Muscle of leg (tissue), 11 donors: ENCODE data around the gene DBP. TPM values are rescaled to one million over a fixed set of nuclear protein-coding genes. Genes with fewer than 3 reads are reported as not detected.
"Not testable (repeated sequence)": the region's sequence is repeated elsewhere in the genome, so short reads cannot be mapped to it uniquely, and the experiment has no call there.

ENCODE experiments used
- DNase-seq: peaks from one replicate; pipeline ENCODE4 v3.0.0; 2013
- H3K27ac ChIP-seq: one replicate; pipeline ENCODE4 v1.5.1; 2013; ENCODE audit warnings: mild to moderate bottlenecking, low read length, control low read depth
- H3K27me3 ChIP-seq: one replicate; pipeline ENCODE4 v1.6.1; 2013; ENCODE audit warnings: low read length; ENCODE audit not compliant: control insufficient read depth, insufficient read depth
- H3K36me3 ChIP-seq: one replicate; pipeline ENCODE4 v1.6.1; 2013; ENCODE audit warnings: low read length; ENCODE audit not compliant: control insufficient read depth, insufficient read depth
- H3K4me1 ChIP-seq: one replicate; pipeline ENCODE4 v1.6.1; 2013; ENCODE audit warnings: low read length; ENCODE audit not compliant: control insufficient read depth, insufficient read depth
- H3K4me3 ChIP-seq: one replicate; pipeline ENCODE4 v1.5.1; 2013; ENCODE audit warnings: low read length, control low read depth
- H3K9me3 ChIP-seq: replicated peaks from 2 replicates; pipeline ENCODE4 v1.6.1; 2013; ENCODE audit warnings: low read depth, low read length; ENCODE audit not compliant: control insufficient read depth
- WGBS: methylation state at CpG from one replicate; pipeline ENCODE4 v1.1.5; 2013; ENCODE audit warnings: missing lambda C conversion rate; ENCODE audit not compliant: insufficient coverage; 5-methylcytosine and 5-hydroxymethylcytosine counted together
- polyA plus RNA-seq, 8 donors: library from polyadenylated mRNA; unstranded; fragments of 120-200 nt; gene quantifications; one replicate each; pipeline versions ENCODE4 v1.2.1 to v1.2.3, GENCODE V29; 2013; ENCODE audit warnings: inconsistent platforms in 1 of 8, low replicate concordance in 1 of 8; ENCODE audit not compliant: insufficient read length in 8 of 8, insufficient read depth in 1 of 8
- total RNA-seq: library from RNA; stranded (reverse); fragments of 120-200 nt; gene quantifications from one replicate; pipeline ENCODE4 v1.2.4, GENCODE V29; 2013

DBP gene
- total and polyA plus RNA-seq, 9 donors = 3.0 to 10.8 (median 6.6) TPM

GRCh38 chr19:48634424-48635262, 2.5 kb downstream of the DBP start:
- H3K4me1 ChIP-seq = peaks cover 72% of the 10 kb centered on the region
- H3K27ac ChIP-seq = peak overlapping the region; percentile 89
- 7% methylated on average over 27 of the region's 37 CpGs for WGBS
- H3K36me3 ChIP-seq = peaks cover 15% of the 10 kb centered on the region
- H3K4me3 ChIP-seq = no peak overlapping the region
- H3K27me3 ChIP-seq = no peaks in the 10 kb centered on the region
- DNase-seq = peak; percentile 97
- H3K9me3 ChIP-seq = no peaks in the 10 kb centered on the region

- Histone ChIP-seq H3K4me3 (no peak overlapping the region), H3K4me1 (peaks cover 74% of the 10 kb centered on the region), H3K27ac (peak overlapping the region; percentile 72), H3K27me3 (no peaks in the 10 kb centered on the region), H3K36me3 (peaks cover 15% of the 10 kb centered on the region), H3K9me3 (no peaks in the 10 kb centered on the region)
- no peak for DNase-seq
- 63% methylated on average over 4 of the region's 7 CpGs for WGBS
Measured at GRCh38 chr19:48634036-48634342, 3.2 kb downstream of the DBP start.

GRCh38 chr19:48633148-48634035, 3.8 kb downstream of the DBP start:
- Histone ChIP-seq H3K27me3 (no peaks in the 10 kb centered on the region), H3K27ac (no peak overlapping the region), H3K4me3 (no peak overlapping the region), H3K4me1 (peaks cover 68% of the 10 kb centered on the region), H3K36me3 (peaks cover 15% of the 10 kb centered on the region), H3K9me3 (no peaks in the 10 kb centered on the region)
- DNase-seq = peak; percentile 50
- 70% methylated on average over 9 of the region's 22 CpGs for WGBS

GRCh38 chr19:48632692-48633147, 4.5 kb downstream of the DBP start:
- peak; percentile 33 for DNase-seq
- Histone ChIP-seq H3K27ac (no peak overlapping the region), H3K36me3 (peaks cover 15% of the 10 kb centered on the region), H3K4me3 (no peak overlapping the region), H3K9me3 (no peaks in the 10 kb centered on the region), H3K27me3 (no peaks in the 10 kb centered on the region), H3K4me1 (peaks cover 62% of the 10 kb centered on the region)

GRCh38 chr19:48632286-48632685, 4.9 kb downstream of the DBP start:
- not testable (repeated sequence) for DNase-seq, H3K4me3 ChIP-seq, H3K27ac ChIP-seq, H3K9me3 ChIP-seq, H3K27me3 ChIP-seq
- 90% methylated on average over 11 of the region's 11 CpGs for WGBS
- peaks cover 61% of the 10 kb centered on the region for H3K4me1 ChIP-seq
- H3K36me3 ChIP-seq = peaks cover 17% of the 10 kb centered on the region

- no peak overlapping the region for H3K4me3 ChIP-seq
- H3K4me1 ChIP-seq = peaks cover 52% of the 10 kb centered on the region
- 46% methylated on average over 3 of the region's 3 CpGs for WGBS
Measured at GRCh38 chr19:48631225-48631624, 6.0 kb downstream of the DBP start.

GRCh38 chr19:48630296-48631063, 6.7 kb downstream of the DBP start:
- peak overlapping the region; percentile 64 for H3K27ac ChIP-seq
- peaks cover 30% of the 10 kb centered on the region for H3K36me3 ChIP-seq
- peak; percentile 80 for DNase-seq
- no peaks in the 10 kb centered on the region for H3K9me3 ChIP-seq
- H3K4me1 ChIP-seq = peaks cover 47% of the 10 kb centered on the region
- no peaks in the 10 kb centered on the region for H3K27me3 ChIP-seq
- WGBS = 2% methylated on average over 25 of the region's 47 CpGs
- no peak overlapping the region for H3K4me3 ChIP-seq

More at GRCh38 chr19:48631225-48631624, 6.0 kb downstream of the DBP start:
- no peaks in the 10 kb centered on the region for H3K27me3 ChIP-seq
- no peaks in the 10 kb centered on the region for H3K9me3 ChIP-seq
- DNase-seq = peak; percentile 40
- H3K36me3 ChIP-seq = peaks cover 23% of the 10 kb centered on the region
- peak overlapping the region; percentile 64 for H3K27ac ChIP-seq

- no peaks in the 10 kb centered on the region for H3K27me3 ChIP-seq
- DNase-seq = peak; percentile 64
- no peaks in the 10 kb centered on the region for H3K9me3 ChIP-seq
- peaks cover 45% of the 10 kb centered on the region for H3K4me1 ChIP-seq
- 24% methylated on average over 43 of the region's 48 CpGs for WGBS
- H3K27ac ChIP-seq = peak overlapping the region; percentile 64
- peaks cover 31% of the 10 kb centered on the region for H3K36me3 ChIP-seq
- H3K4me3 ChIP-seq = no peak overlapping the region
Measured at GRCh38 chr19:48629599-48630295, 7.4 kb downstream of the DBP start.

GRCh38 chr19:48629297-48629598, 7.9 kb downstream of the DBP start:
- DNase-seq = no peak
- H3K27ac ChIP-seq = peak overlapping the region; percentile 38
- no peak overlapping the region for H3K4me3 ChIP-seq
- 76% methylated on average over 22 of the region's 22 CpGs for WGBS
- H3K4me1 ChIP-seq = peaks cover 45% of the 10 kb centered on the region
- no peaks in the 10 kb centered on the region for H3K27me3 ChIP-seq
- peaks cover 31% of the 10 kb centered on the region for H3K36me3 ChIP-seq
- no peaks in the 10 kb centered on the region for H3K9me3 ChIP-seq
